HepG2 (cell line): Measurements from ENCODE around the gene LZTR1. TPM values are rescaled to one million over a fixed set of nuclear protein-coding genes. Genes with fewer than 3 reads are reported as not detected.
A peak's percentile ranks its signal among the peaks of the same experiment; 100 is the strongest.

Experiments used
- AHR ChIP-seq: IDR thresholded peaks from 2 replicates; pipeline ENCODE4 v1.6.1; 2018; ENCODE audit warnings: missing genetic modification reagents, missing compliant biosample characterization
- BCL6 ChIP-seq: IDR thresholded peaks from 2 replicates; pipeline ENCODE4 v1.6.1; 2016; ENCODE audit warnings: missing genetic modification reagents, missing compliant biosample characterization
- CHD2 ChIP-seq: IDR thresholded peaks from 2 replicates; pipeline ENCODE4 v1.6.1; 2011; ENCODE audit warnings: low read depth, low read length, improper control_type of control experiment
- CREBL2 ChIP-seq: sonication (generic); formaldehyde crosslinking; IDR thresholded peaks from 2 replicates; pipeline ENCODE4 v1.8.1; 2023; ENCODE audit warnings: missing genetic modification reagents, mild to moderate bottlenecking, borderline replicate concordance
- GABPB1 ChIP-seq: IDR thresholded peaks from 2 replicates; pipeline ENCODE4 v1.6.1; 2016; ENCODE audit warnings: mild to moderate bottlenecking, missing genetic modification reagents, moderate library complexity, missing compliant biosample characterization
- GFI1 ChIP-seq: sonication (generic); formaldehyde crosslinking; IDR thresholded peaks from 2 replicates; pipeline ENCODE4 v1.5.0; 2020; ENCODE audit warnings: missing genetic modification reagents, mild to moderate bottlenecking, borderline replicate concordance
- GLMP ChIP-seq: sonication (generic); formaldehyde crosslinking; IDR thresholded peaks from 2 replicates; pipeline ENCODE4 v1.9.0; 2021; ENCODE audit warnings: missing genetic modification reagents, mild to moderate bottlenecking, borderline replicate concordance
- KAT2B ChIP-seq: fragments of 150-350 bp; IDR thresholded peaks from 2 replicates; pipeline ENCODE4 v1.6.1; 2014; ENCODE audit warnings: low read depth, low read length, borderline replicate concordance
- KMT2A ChIP-seq: sonication (generic); formaldehyde crosslinking; IDR thresholded peaks from 2 replicates; pipeline ENCODE4 v1.4.0; 2020; ENCODE audit warnings: missing genetic modification reagents
- MAFG ChIP-seq: sonication (generic); formaldehyde crosslinking; IDR thresholded peaks from 2 replicates; pipeline ENCODE4 v1.5.1; 2020; ENCODE audit warnings: mild to moderate bottlenecking, missing genetic modification reagents
- MEF2D ChIP-seq: sonication (generic); formaldehyde crosslinking; IDR thresholded peaks from 2 replicates; pipeline ENCODE4 v1.5.1; 2020; ENCODE audit warnings: mild to moderate bottlenecking, missing genetic modification reagents
- NR2F2 ChIP-seq: IDR thresholded peaks from 2 replicates; pipeline ENCODE4 v1.6.1; 2012; ENCODE audit warnings: low read depth, inconsistent platforms, borderline replicate concordance
- PHF8 ChIP-seq: sonication (generic); formaldehyde crosslinking; IDR thresholded peaks from 2 replicates; pipeline ENCODE4 v1.5.0; 2020; ENCODE audit warnings: missing genetic modification reagents
- THAP8 ChIP-seq: sonication (generic); formaldehyde crosslinking; IDR thresholded peaks from 2 replicates; pipeline ENCODE4 v1.5.1; 2020; ENCODE audit warnings: missing genetic modification reagents, mild to moderate bottlenecking, borderline replicate concordance
- ZBTB10 ChIP-seq: sonication (generic); formaldehyde crosslinking; IDR thresholded peaks from 2 replicates; pipeline ENCODE4 v1.4.0; 2020; ENCODE audit warnings: missing genetic modification reagents, borderline replicate concordance
- ZBTB21 ChIP-seq: sonication (generic); formaldehyde crosslinking; IDR thresholded peaks from 2 replicates; pipeline ENCODE4 v1.4.0; 2020; ENCODE audit warnings: missing genetic modification reagents
- ZEB1 ChIP-seq: IDR thresholded peaks from 2 replicates; pipeline ENCODE4 v1.6.1; 2012; ENCODE audit warnings: mild to moderate bottlenecking, low read depth, inconsistent platforms; ENCODE audit not compliant: insufficient replicate concordance
- ZFP36L1 ChIP-seq: sonication (generic); formaldehyde crosslinking; IDR thresholded peaks from 2 replicates; pipeline ENCODE4 v1.8.0; 2022; ENCODE audit warnings: mild to moderate bottlenecking, missing genetic modification reagents, moderate library complexity
- ZFP36L2 ChIP-seq: sonication (generic); formaldehyde crosslinking; IDR thresholded peaks from 2 replicates; pipeline ENCODE4 v1.4.0; 2020; ENCODE audit warnings: missing genetic modification reagents
- ZNF138 ChIP-seq: sonication (generic); formaldehyde crosslinking; IDR thresholded peaks from 2 replicates; pipeline ENCODE4 v1.5.0; 2020; ENCODE audit warnings: mild to moderate bottlenecking, low read depth, missing genetic modification reagents
- ZNF143 ChIP-seq: sonication (generic); formaldehyde crosslinking; IDR thresholded peaks from 2 replicates; pipeline ENCODE4 v1.4.0; 2020; ENCODE audit warnings: missing genetic modification reagents
- ZNF180 ChIP-seq: sonication (generic); formaldehyde crosslinking; IDR thresholded peaks from 2 replicates; pipeline ENCODE4 v1.4.0; 2020; ENCODE audit warnings: low read depth, missing genetic modification reagents, borderline replicate concordance
- ZNF362 ChIP-seq: sonication (generic); formaldehyde crosslinking; IDR thresholded peaks from 2 replicates; pipeline ENCODE4 v1.4.0; 2020; ENCODE audit warnings: missing genetic modification reagents, mild to moderate bottlenecking, borderline replicate concordance
- ZNF616 ChIP-seq: sonication (generic); formaldehyde crosslinking; IDR thresholded peaks from 2 replicates; pipeline ENCODE4 v1.5.0; 2020; ENCODE audit warnings: low read depth, mild to moderate bottlenecking, missing genetic modification reagents
- ZNF768 ChIP-seq: sonication (generic); formaldehyde crosslinking; IDR thresholded peaks from 2 replicates; pipeline ENCODE4 v1.4.0; 2020; ENCODE audit warnings: missing genetic modification reagents
- polyA plus RNA-seq, 8 experiments: library from polyadenylated mRNA; depleted of rRNA in 3 of 8; stranded (reverse) in 7 of 8; unstranded in 1 of 8; fragments of >200 nt; fragmentation: Illumina TruSeq in 4 of 8; extraction: Trizol in 4 of 8; gene quantifications; 2 replicates each; pipeline versions ENCODE4 v1.2.1 to v1.2.3, GENCODE V29; 2011 to 2016; ENCODE audit warnings: low read depth in 4 of 8, missing spikeins in 1 of 8, mixed read lengths in 1 of 8; ENCODE audit not compliant: insufficient read depth in 1 of 8
- total RNA-seq, 5 experiments: library from RNA; depleted of rRNA; stranded (reverse); fragments of >200 nt; fragmentation: Illumina TruSeq; extraction: Trizol; gene quantifications; 2 replicates each; pipeline ENCODE4 v1.2.3, GENCODE V29; 2016; ENCODE audit warnings: low read depth in 1 of 5

The LZTR1 gene
- total and polyA plus RNA-seq, 2 of the 13 experiments (the other 11 are each of a cell fraction or from before 2014, with no cell fraction given): 21.8 to 22.4 TPM

- TF ChIP-seq GLMP (CRISPR knock-in tag) (no peak), ZNF616 (CRISPR knock-in tag) (no peak), MEF2D (CRISPR knock-in tag) (peak; percentile 54; the same call in 1 of the 2 replicates), KMT2A (CRISPR knock-in tag) (no peak), ZNF138 (CRISPR knock-in tag) (no peak), KAT2B (no peak), NR2F2 (no peak), CREBL2 (no peak), PHF8 (CRISPR knock-in tag) (no peak), ZBTB21 (CRISPR knock-in tag) (no peak; the same call in 1 of the 2 replicates), MAFG (no peak), ZNF143 (no peak), AHR (CRISPR knock-in tag) (peak; percentile 90; the same call in 1 of the 2 replicates), ZBTB10 (CRISPR knock-in tag) (no peak), GABPB1 (CRISPR knock-in tag) (peak; percentile 52; the same call in 1 of the 2 replicates), GFI1 (CRISPR knock-in tag) (no peak), THAP8 (no peak), CHD2 (no peak), ZNF362 (CRISPR knock-in tag) (no peak), ZFP36L2 (CRISPR knock-in tag) (0 out of 2 replicates have a peak, but pooled peaks have one; percentile 83), ZFP36L1 (CRISPR knock-in tag) (0 out of 2 replicates have a peak, but pooled peaks have one; percentile 36), BCL6 (CRISPR knock-in tag) (peak; percentile 55; the same call in 1 of the 2 replicates), ZEB1 (no peak), ZNF768 (CRISPR knock-in tag) (no peak), ZNF180 (no peak)
These were observed 27.7 kb downstream of the LZTR1 start (continued) for GRCh38 chr22:21009638-21010425.
